ENCODE measurements around the gene DIAPH2. TPM values are rescaled to one million over a fixed set of nuclear protein-coding genes. Genes with fewer than 3 reads are reported as not detected.

Gene DIAPH2
- total RNA-seq, 1 experiment from 2014 or later = 0.89 TPM

DNA sequence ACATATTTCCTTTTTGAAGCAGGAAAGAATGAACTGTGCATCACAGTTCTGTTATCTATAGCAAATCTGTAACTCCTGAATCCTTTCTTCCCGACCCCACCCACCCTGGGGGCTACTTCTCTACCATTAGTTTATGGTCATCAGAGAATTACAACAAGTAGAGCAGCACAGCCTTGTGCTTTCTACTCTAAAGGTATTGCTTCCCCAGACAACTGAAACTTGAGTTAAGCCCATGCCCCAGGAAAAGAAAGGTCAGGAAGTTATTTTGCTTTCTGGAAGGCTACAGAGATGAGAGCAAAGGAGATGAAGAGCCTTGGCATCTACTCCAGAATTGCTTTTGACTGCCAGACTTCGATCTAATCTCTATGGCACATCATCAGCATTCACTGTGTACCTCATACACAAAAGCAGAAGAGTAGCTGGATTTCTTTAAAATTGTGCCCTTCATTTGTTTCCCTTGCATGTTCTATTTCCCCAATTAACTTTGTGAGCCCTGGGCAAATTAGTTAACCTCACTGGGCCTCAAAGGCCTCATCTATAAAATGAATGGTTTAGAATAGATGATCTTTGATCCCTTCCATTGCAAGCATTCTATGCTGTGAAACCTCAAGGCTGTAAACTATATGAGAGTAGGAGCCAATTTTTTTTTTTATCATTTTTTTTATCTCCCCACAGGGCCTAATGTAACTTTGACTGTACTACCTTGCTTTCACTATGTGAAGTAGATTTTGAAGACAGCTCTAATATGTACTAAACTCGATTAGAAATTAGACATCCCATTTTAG is 794.7 kb downstream of the DIAPH2 start:
- Histone ChIP-seq H3K79me2 (ENCODE audit: low read length) (no peaks in the 10 kb centered on the region), H3K4me3 (ENCODE audit: low read length) (no peak overlapping the region), H3K4me1 (ENCODE audit: low read length) (peaks cover 26% of the 10 kb centered on the region), H3K27ac (ENCODE audit: low read length) (no peak overlapping the region), H3K36me3 (ENCODE audit: insufficient read depth, low read length) (no peaks in the 10 kb centered on the region), H3K9me3 (ENCODE audit: low read length) (no peaks in the 10 kb centered on the region), H4K20me1 (ENCODE audit: insufficient read depth, low read depth, low read length) (no peaks in the 10 kb centered on the region), H3K9me2 (replicated peaks; ENCODE audit: insufficient read depth, low read length) (no peaks in the 10 kb centered on the region), H3K27me3 (ENCODE audit: low read length) (no peaks in the 10 kb centered on the region), H3K9ac (ENCODE audit: low read length) (no peak overlapping the region), H2AFZ (ENCODE audit: low read length) (peak overlapping the region; percentile 30; the same call in 1 of the 2 replicates), H3K4me2 (ENCODE audit: low read depth, low read length, poor library complexity, severe bottlenecking) (no peak overlapping the region)
- no peak for DNase-seq

DNA sequence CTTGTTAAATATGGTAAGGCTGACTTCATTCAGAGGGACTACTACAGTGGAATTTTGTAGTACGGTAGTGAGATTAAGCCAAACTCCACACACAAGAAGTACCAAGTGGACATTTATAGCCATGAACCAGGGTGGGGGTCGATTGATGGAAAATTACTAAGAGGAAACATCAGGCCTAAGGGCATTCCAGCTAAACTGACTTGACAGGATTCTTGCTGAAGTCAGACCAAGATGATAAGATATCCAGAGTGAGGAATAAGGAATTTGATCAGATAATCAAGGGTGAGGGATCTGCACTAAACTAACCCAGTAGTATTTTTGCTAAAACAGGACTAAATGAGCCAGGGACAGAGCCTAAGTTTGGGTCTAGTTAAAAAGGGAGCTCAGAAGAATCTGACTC is 796.6 kb downstream of the DIAPH2 start:
- Histone ChIP-seq H3K27ac (ENCODE audit: low read length) (no peak overlapping the region), H3K9ac (ENCODE audit: low read length) (no peak overlapping the region), H3K36me3 (ENCODE audit: insufficient read depth, low read length) (no peaks in the 10 kb centered on the region), H3K9me2 (replicated peaks; ENCODE audit: insufficient read depth, low read length) (no peaks in the 10 kb centered on the region), H2AFZ (ENCODE audit: low read length) (no peak overlapping the region), H3K79me2 (ENCODE audit: low read length) (no peaks in the 10 kb centered on the region), H4K20me1 (ENCODE audit: insufficient read depth, low read depth, low read length) (no peaks in the 10 kb centered on the region), H3K4me2 (ENCODE audit: low read depth, low read length, poor library complexity, severe bottlenecking) (no peak overlapping the region), H3K4me1 (ENCODE audit: low read length) (peaks cover 13% of the 10 kb centered on the region), H3K9me3 (ENCODE audit: low read length) (no peaks in the 10 kb centered on the region), H3K4me3 (ENCODE audit: low read length) (no peak overlapping the region), H3K27me3 (ENCODE audit: low read length) (no peaks in the 10 kb centered on the region)
- DNase-seq = no peak

DNA sequence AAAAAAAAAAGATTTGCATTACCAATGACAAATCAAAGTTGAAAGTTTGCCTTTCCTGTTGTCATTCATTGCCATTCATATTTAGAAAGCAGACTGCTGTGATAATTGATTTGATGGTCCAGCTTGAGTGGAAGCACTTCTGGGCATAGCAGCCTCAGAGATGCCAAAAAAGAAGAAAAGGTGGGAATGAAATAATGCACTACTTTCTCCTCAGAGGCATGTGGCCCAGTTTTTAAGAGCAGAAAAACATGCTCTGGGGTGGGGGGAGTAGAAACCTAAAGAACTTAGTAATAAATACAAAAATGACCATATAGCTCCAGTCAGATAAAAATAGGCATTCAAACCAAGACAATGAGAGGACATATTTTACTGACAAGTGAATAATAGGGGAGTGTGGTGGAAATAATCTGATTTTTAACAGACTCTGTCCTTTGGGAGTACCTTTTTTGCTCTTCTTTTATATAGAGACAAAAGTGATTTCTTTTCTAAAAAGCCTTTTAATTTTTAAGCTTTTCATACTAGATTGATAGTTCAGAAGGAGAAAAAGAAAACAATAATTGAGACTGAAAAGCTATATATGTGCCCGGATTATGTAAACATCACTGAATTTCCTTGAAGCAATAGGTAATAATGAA is 798.1 kb downstream of the DIAPH2 start:
- no peak overlapping the region for H3K9ac ChIP-seq (ENCODE audit: low read length)
- H2AFZ ChIP-seq (ENCODE audit: low read length) = no peak overlapping the region
- no peak for DNase-seq
- H3K9me2 ChIP-seq (replicated peaks; ENCODE audit: insufficient read depth, low read length) = no peaks in the 10 kb centered on the region
- H3K79me2 ChIP-seq (ENCODE audit: low read length) = no peaks in the 10 kb centered on the region
- no peak overlapping the region for H3K4me3 ChIP-seq (ENCODE audit: low read length)
- no peaks in the 10 kb centered on the region for H3K9me3 ChIP-seq (ENCODE audit: low read length)
- H3K27ac ChIP-seq (ENCODE audit: low read length) = no peak overlapping the region
- H3K36me3 ChIP-seq (ENCODE audit: insufficient read depth, low read length) = no peaks in the 10 kb centered on the region
- no peaks in the 10 kb centered on the region for H3K27me3 ChIP-seq (ENCODE audit: low read length)
- no peaks in the 10 kb centered on the region for H4K20me1 ChIP-seq (ENCODE audit: insufficient read depth, low read depth, low read length)
- H3K4me1 ChIP-seq (ENCODE audit: low read length) = peaks cover 13% of the 10 kb centered on the region
- H3K4me2 ChIP-seq (ENCODE audit: low read depth, low read length, poor library complexity, severe bottlenecking) = no peak overlapping the region

DNA sequence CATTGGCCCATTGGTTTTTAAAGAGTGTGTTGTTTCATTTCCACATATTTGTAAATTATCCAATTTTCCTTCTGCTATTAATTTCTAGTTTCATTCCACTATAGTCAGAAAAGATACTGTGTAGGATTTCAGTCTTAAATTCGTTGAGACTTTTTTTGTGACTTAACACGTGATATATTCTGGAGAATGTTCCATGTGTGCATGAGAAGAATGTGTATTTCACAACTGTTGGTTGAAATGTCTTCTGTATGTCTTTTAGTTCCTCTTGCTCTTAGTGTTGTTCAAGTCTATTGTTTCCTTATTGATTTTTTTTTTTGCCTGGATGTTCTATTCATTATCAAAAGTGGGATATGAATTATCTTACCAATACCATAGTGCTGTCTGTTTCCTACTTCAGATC is 806.0 kb downstream of the DIAPH2 start:
- Histone ChIP-seq H3K9me3 (ENCODE audit: low read length) (no peaks in the 10 kb centered on the region), H3K4me2 (ENCODE audit: low read depth, low read length, poor library complexity, severe bottlenecking) (no peak overlapping the region), H3K27ac (ENCODE audit: low read length) (no peak overlapping the region), H3K9me2 (replicated peaks; ENCODE audit: insufficient read depth, low read length) (no peaks in the 10 kb centered on the region), H2AFZ (ENCODE audit: low read length) (no peak overlapping the region), H3K27me3 (ENCODE audit: low read length) (no peaks in the 10 kb centered on the region), H3K36me3 (ENCODE audit: insufficient read depth, low read length) (no peaks in the 10 kb centered on the region), H3K9ac (ENCODE audit: low read length) (no peak overlapping the region), H3K4me3 (ENCODE audit: low read length) (no peak overlapping the region), H4K20me1 (ENCODE audit: insufficient read depth, low read depth, low read length) (no peaks in the 10 kb centered on the region), H3K79me2 (ENCODE audit: low read length) (no peaks in the 10 kb centered on the region), H3K4me1 (ENCODE audit: low read length) (no peaks in the 10 kb centered on the region)
- no peak for DNase-seq

DNA sequence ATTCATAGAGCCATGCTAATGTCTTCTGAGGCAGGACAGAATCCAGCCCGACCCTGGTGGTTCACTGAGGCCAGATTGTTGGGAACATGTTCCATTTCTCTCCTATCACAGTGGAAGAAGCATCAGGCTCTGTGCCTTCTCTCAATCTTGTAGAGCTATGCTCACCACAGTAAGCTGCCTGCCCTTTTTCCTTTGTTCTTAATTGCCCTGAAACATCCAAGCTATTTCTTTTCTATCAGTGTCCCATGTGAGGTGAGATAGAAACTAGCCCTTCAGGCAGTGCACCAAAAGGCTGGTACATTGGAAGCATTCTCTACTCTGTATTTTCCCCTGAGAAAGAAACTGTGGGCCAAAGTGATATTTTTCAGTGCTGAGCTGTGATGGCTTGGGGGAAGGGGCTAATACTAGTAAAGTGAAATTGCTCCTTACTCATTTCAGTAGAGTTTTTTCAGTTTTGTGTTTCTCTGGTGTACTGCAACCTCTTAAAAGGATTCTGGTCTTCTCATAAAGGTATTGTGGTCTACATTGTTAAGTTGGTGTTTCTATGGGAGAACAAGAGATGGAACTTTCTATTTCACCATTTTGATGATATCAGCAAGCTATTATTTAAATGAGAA is 810.2 kb downstream of the DIAPH2 start:
- Histone ChIP-seq H3K4me3 (ENCODE audit: low read length) (no peak overlapping the region), H3K9me2 (replicated peaks; ENCODE audit: insufficient read depth, low read length) (no peaks in the 10 kb centered on the region), H4K20me1 (ENCODE audit: insufficient read depth, low read depth, low read length) (no peaks in the 10 kb centered on the region), H3K4me1 (ENCODE audit: low read length) (peaks cover 16% of the 10 kb centered on the region), H3K4me2 (ENCODE audit: low read depth, low read length, poor library complexity, severe bottlenecking) (no peak overlapping the region), H3K36me3 (ENCODE audit: insufficient read depth, low read length) (no peaks in the 10 kb centered on the region), H3K79me2 (ENCODE audit: low read length) (no peaks in the 10 kb centered on the region), H3K27ac (ENCODE audit: low read length) (no peak overlapping the region), H2AFZ (ENCODE audit: low read length) (no peak overlapping the region; the same call in 1 of the 2 replicates), H3K9me3 (ENCODE audit: low read length) (no peaks in the 10 kb centered on the region), H3K27me3 (ENCODE audit: low read length) (no peaks in the 10 kb centered on the region), H3K9ac (ENCODE audit: low read length) (no peak overlapping the region)
- DNase-seq = no peak

DNA sequence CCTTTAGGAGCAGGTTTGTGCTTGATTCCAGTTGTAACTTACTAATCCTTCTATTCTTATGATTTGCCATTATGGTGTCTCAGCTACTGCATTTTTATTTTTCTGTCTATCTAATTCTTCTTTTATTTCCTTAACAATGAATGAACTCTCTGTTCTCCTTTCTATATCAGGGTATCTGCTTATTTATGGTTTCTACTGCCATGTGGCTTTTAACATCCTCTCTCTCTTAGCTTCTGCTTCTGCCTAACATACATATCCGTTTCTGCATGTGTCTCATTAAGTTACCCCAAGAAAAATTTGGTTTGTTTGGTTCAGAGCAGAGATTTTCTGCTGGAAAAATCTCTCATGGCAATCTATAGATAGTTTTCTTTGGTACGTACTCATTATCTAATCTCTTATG is 813.5 kb downstream of the DIAPH2 start:
- H3K79me2 ChIP-seq (ENCODE audit: low read length) = no peaks in the 10 kb centered on the region
- DNase-seq = peak; percentile 46

DNA sequence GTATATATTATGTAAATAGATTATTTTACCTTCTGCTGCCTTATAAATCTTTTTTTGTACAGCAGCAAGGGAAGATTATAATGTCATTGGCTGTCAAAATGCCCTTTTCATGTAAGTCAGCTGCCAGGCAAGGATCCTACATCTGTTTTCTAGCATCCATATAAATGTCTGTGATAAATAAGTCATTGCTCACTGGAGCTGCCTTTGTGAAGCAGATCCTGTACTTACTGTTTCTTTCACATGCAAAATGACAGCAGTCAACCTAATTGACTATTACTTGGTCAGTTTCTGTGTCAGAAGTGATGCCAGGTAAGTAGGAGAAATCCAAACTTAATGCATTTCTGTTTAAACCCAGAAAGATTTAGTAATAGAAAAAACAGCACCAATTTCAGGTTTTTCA is 819.8 kb downstream of the DIAPH2 start:
- Histone ChIP-seq H3K4me1 (ENCODE audit: low read length) (peaks cover 21% of the 10 kb centered on the region), H3K9me2 (replicated peaks; ENCODE audit: insufficient read depth, low read length) (no peaks in the 10 kb centered on the region), H3K4me2 (ENCODE audit: low read depth, low read length, poor library complexity, severe bottlenecking) (no peak overlapping the region), H3K9me3 (ENCODE audit: low read length) (no peaks in the 10 kb centered on the region), H3K4me3 (ENCODE audit: low read length) (no peak overlapping the region), H2AFZ (ENCODE audit: low read length) (no peak overlapping the region), H3K27me3 (ENCODE audit: low read length) (no peaks in the 10 kb centered on the region), H3K27ac (ENCODE audit: low read length) (no peak overlapping the region), H3K79me2 (ENCODE audit: low read length) (no peaks in the 10 kb centered on the region), H3K9ac (ENCODE audit: low read length) (no peak overlapping the region), H3K36me3 (ENCODE audit: insufficient read depth, low read length) (no peaks in the 10 kb centered on the region), H4K20me1 (ENCODE audit: insufficient read depth, low read depth, low read length) (no peaks in the 10 kb centered on the region)
- no peak for DNase-seq

More for the DNA sequence above, 813.5 kb downstream of the DIAPH2 start:
- Histone ChIP-seq H4K20me1 (ENCODE audit: insufficient read depth, low read depth, low read length) (no peaks in the 10 kb centered on the region), H3K36me3 (ENCODE audit: insufficient read depth, low read length) (no peaks in the 10 kb centered on the region), H3K27ac (ENCODE audit: low read length) (peak overlapping the region; percentile 43), H3K9ac (ENCODE audit: low read length) (no peak overlapping the region), H3K9me2 (replicated peaks; ENCODE audit: insufficient read depth, low read length) (no peaks in the 10 kb centered on the region), H3K9me3 (ENCODE audit: low read length) (no peaks in the 10 kb centered on the region), H3K4me1 (ENCODE audit: low read length) (peaks cover 26% of the 10 kb centered on the region), H3K27me3 (ENCODE audit: low read length) (no peaks in the 10 kb centered on the region), H2AFZ (ENCODE audit: low read length) (peak overlapping the region; percentile 35), H3K4me3 (ENCODE audit: low read length) (no peak overlapping the region), H3K4me2 (ENCODE audit: low read depth, low read length, poor library complexity, severe bottlenecking) (peak overlapping the region; percentile 45)

DNA sequence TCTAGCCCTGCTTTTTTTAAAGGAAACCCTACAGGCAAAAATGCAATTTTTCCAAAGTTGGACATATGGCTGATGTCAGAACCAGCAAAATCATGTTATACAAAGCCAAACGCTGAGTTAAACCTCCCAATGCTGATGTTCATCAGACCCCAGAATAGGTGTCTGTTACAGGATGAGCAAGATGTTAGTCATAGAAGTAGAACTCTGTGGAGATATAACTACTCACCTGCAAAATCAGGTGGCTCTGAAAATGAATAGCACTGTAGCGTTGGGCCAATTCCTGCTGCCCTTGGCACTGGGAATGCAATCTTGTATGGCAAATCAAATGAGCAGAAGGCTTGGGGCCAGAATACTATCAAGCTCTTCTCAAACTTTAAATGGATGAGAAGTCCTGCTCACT is 833.1 kb downstream of the DIAPH2 start:
- no peak overlapping the region for H3K27ac ChIP-seq (ENCODE audit: low read length)
- H4K20me1 ChIP-seq (ENCODE audit: insufficient read depth, low read depth, low read length) = no peaks in the 10 kb centered on the region
- H3K9ac ChIP-seq (ENCODE audit: low read length) = no peak overlapping the region
- H3K9me3 ChIP-seq (ENCODE audit: low read length) = no peaks in the 10 kb centered on the region
- peaks cover under 1% of the 10 kb centered on the region; the same call in 1 of the 2 replicates for H3K4me1 ChIP-seq (ENCODE audit: low read length)
- no peaks in the 10 kb centered on the region for H3K27me3 ChIP-seq (ENCODE audit: low read length)
- H3K36me3 ChIP-seq (ENCODE audit: insufficient read depth, low read length) = no peaks in the 10 kb centered on the region
- no peak overlapping the region for H3K4me2 ChIP-seq (ENCODE audit: low read depth, low read length, poor library complexity, severe bottlenecking)
- H2AFZ ChIP-seq (ENCODE audit: low read length) = no peak overlapping the region
- no peaks in the 10 kb centered on the region for H3K9me2 ChIP-seq (replicated peaks; ENCODE audit: insufficient read depth, low read length)
- H3K79me2 ChIP-seq (ENCODE audit: low read length) = no peaks in the 10 kb centered on the region
- no peak for DNase-seq
- H3K4me3 ChIP-seq (ENCODE audit: low read length) = no peak overlapping the region
